Measurements from ENCODE around the gene CCDC134. TPM values are rescaled to one million over a fixed set of nuclear protein-coding genes. Genes with fewer than 3 reads are reported as not detected.

CCDC134 gene
- total RNA-seq, 4 donors from 2014 or later, result 6.5 to 9.6 (median 8.2) TPM

GRCh38 chr22:41782751-41783150, 17.7 kb upstream of the CCDC134 start:
- Histone ChIP-seq H3K27me3 (no peaks in the 10 kb centered on the region), H3K36me3 (no peaks in the 10 kb centered on the region), H3K9me3 (no peaks in the 10 kb centered on the region), H3K4me1 (peaks cover 0 to 7% (median 0%) of the 10 kb centered on the region in 4 donors), H3K4me3 (no peak overlapping the region), H3K27ac (no peak overlapping the region)
- WGBS, 2 donors, result 80 to 82% methylated on average over 2 of the region's 2 CpGs
- TF ChIP-seq EP300 (IDR thresholded peaks at IDR 0.05), result no peak
- no peak for TF ChIP-seq POLR2A (IDR thresholded peaks at IDR 0.05)
- TF ChIP-seq, protein P1, sequence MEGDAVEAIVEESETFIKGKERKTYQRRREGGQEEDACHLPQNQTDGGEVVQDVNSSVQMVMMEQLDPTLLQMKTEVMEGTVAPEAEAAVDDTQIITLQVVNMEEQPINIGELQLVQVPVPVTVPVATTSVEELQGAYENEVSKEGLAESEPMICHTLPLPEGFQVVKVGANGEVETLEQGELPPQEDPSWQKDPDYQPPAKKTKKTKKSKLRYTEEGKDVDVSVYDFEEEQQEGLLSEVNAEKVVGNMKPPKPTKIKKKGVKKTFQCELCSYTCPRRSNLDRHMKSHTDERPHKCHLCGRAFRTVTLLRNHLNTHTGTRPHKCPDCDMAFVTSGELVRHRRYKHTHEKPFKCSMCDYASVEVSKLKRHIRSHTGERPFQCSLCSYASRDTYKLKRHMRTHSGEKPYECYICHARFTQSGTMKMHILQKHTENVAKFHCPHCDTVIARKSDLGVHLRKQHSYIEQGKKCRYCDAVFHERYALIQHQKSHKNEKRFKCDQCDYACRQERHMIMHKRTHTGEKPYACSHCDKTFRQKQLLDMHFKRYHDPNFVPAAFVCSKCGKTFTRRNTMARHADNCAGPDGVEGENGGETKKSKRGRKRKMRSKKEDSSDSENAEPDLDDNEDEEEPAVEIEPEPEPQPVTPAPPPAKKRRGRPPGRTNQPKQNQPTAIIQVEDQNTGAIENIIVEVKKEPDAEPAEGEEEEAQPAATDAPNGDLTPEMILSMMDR (IDR thresholded peaks at IDR 0.05), result no peak
- no peak for DNase-seq (ENCODE audit: low spot score in 2 of 2)

GRCh38 chr22:41787331-41787730, 13.1 kb upstream of the CCDC134 start:
- 86 to 88% methylated on average over 2 of the region's 2 CpGs for WGBS, 2 donors
- no peaks in the 10 kb centered on the region for H3K4me1 ChIP-seq
- H3K27me3 ChIP-seq, result no peaks in the 10 kb centered on the region
- no peak for DNase-seq (ENCODE audit: low spot score in 2 of 2)
- TF ChIP-seq POLR2A (IDR thresholded peaks at IDR 0.05) (no peak), EP300 (IDR thresholded peaks at IDR 0.05) (no peak)
- TF ChIP-seq, protein P1 (IDR thresholded peaks at IDR 0.05), result no peak
- H3K4me3 ChIP-seq, result no peak overlapping the region
- H3K36me3 ChIP-seq, result no peaks in the 10 kb centered on the region
- no peaks in the 10 kb centered on the region for H3K9me3 ChIP-seq
- no peak overlapping the region for H3K27ac ChIP-seq

- no peak for DNase-seq (ENCODE audit: low spot score in 2 of 2)
- TF ChIP-seq, protein P1 (IDR thresholded peaks at IDR 0.05), result no peak
- no peak for TF ChIP-seq EP300 (IDR thresholded peaks at IDR 0.05)
- no peak for TF ChIP-seq POLR2A (IDR thresholded peaks at IDR 0.05)
- no peaks in the 10 kb centered on the region for H3K36me3 ChIP-seq
- 92 to 100% methylated on average over 3 of the region's 3 CpGs for whole genome bisulfite sequencing, 2 donors
- no peaks in the 10 kb centered on the region for H3K9me3 ChIP-seq
- no peak overlapping the region for H3K4me3 ChIP-seq
- no peaks in the 10 kb centered on the region for H3K27me3 ChIP-seq
- peaks cover 0 to 1% (median 0%) of the 10 kb centered on the region in 4 donors for H3K4me1 ChIP-seq
- H3K27ac ChIP-seq, result no peak overlapping the region
Measured at GRCh38 chr22:41793871-41794270, 6.6 kb upstream of the CCDC134 start.

DNA sequence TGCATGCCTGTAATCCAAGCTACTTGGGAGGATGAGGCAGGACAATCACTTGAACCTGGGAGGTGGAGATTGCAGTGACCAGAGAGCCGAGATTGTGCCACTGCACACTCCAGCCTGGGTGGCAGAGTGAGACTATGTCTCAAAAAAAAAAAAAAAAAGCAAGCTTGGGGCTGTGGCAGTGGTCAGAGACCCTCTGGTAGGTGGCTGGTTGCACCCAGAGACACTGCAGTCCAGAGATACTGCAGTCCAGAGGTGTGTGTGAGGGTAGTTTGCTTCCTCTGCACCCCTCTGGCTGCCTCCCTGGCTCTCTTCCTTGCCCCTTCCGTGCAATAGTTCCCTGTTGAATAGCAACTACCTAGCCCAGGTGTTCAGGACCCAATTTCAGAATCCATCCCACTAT, 1.7 kb upstream of the CCDC134 start:
- Histone ChIP-seq H3K36me3 (no peaks in the 10 kb centered on the region), H3K4me3 (no peak overlapping the region), H3K27me3 (no peaks in the 10 kb centered on the region), H3K27ac (peak overlapping the region in 2 of 4 donors; percentile 85 to 92), H3K4me1 (peaks cover 0 to 26% (median 12%) of the 10 kb centered on the region in 4 donors), H3K9me3 (no peaks in the 10 kb centered on the region)
- WGBS, 2 donors, result 97 to 98% methylated on average over 2 of the region's 2 CpGs
- DNase-seq (ENCODE audit: low spot score in 2 of 2), result no peak
- TF ChIP-seq EP300 (IDR thresholded peaks at IDR 0.05), result no peak
- no peak for TF ChIP-seq POLR2A (IDR thresholded peaks at IDR 0.05)
- TF ChIP-seq, protein P1 (IDR thresholded peaks at IDR 0.05), result no peak

DNA sequence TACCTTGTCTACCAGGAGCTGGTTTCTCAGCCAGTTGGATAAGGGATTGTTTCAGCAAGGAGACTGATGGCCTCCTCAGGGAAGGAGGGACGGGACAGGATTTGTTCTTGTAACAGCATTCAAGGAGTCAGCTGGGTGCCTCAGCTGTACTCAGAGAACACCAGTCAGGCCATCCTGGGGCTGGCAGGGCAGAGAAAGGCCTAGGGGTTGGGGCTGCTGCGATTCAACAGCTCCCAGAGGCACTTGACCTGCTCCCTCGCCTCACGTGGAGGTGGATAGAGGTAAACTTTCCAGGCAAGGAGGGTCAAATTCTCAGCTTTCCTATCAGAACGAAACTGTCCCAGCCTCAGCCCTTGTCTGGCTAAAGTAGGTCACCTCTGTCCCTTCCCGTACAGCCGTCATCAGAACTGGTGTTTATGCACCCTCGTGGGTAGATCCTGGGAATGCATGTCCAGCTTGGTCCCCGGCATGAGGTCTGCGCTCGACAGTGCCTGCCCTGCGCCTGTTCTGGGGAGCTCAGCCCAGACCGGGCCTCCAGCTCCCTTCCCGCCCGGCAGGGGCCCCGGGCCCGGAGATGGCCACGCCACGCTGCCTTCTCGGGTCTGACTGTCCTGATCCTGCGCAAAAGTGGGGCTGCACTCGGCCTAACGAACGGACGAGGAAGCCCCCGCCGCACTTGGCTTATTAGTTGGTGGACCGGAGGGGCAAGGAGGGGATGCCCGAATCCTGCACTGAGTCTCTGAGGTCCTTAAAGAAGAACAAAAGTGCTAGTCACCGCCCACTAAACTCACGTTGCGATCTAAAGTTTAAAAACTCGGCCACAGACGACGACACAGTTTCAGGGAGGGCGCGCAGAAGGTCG, 762 bp upstream of the CCDC134 start:
- TF ChIP-seq, protein P1 (IDR thresholded peaks at IDR 0.05), result peak in 1 of 5 experiments; percentile 16
- TF ChIP-seq EP300 (IDR thresholded peaks at IDR 0.05), result no peak
- H3K9me3 ChIP-seq, result no peaks in the 10 kb centered on the region
- H3K4me3 ChIP-seq, result peak overlapping the region; percentile 64 to 89 (median 77)
- peaks cover 0 to 26% (median 12%) of the 10 kb centered on the region in 4 donors for H3K4me1 ChIP-seq
- DNase-seq (ENCODE audit: low spot score in 2 of 2), result peak; percentile 18 to 27
- peak overlapping the region; percentile 85 to 92 (median 88) for H3K27ac ChIP-seq
- H3K36me3 ChIP-seq, result no peaks in the 10 kb centered on the region
- no peaks in the 10 kb centered on the region for H3K27me3 ChIP-seq
- WGBS, 2 donors, result 12 to 13% methylated on average over 29 to 30 of the region's 38 CpGs

Measured in tibial nerve (tissue), 4 donors.